Hippocampal formation (tissue), 2 donors: ENCODE data around the gene ARCN1.
"Not testable (repeated sequence)": the region's sequence is repeated elsewhere in the genome, so short reads cannot be mapped to it uniquely, and the experiment has no call there.

ENCODE experiments used
- DNase-seq, 2 donors: peaks; one replicate each; lab custom pipeline; 2025; lab: John Stamatoyannopoulos, UW

ARCN1 gene

GRCh38 chr11:118605116-118605867 lies 33.1 kb downstream of the ARCN1 start:
- DNase-seq: peak in 1 of 2 donors; percentile 48

- DNase-seq: no peak
Measured at GRCh38 chr11:118606157-118606843, 34.1 kb downstream of the ARCN1 start.

GRCh38 chr11:118606844-118607228 lies 34.6 kb downstream of the ARCN1 start:
- DNase-seq: no peak

- peak; percentile 82 to 85 for DNase-seq
Measured at GRCh38 chr11:118607401-118608359, 35.5 kb downstream of the ARCN1 start, which contains the start of gene PHLDB1. Gene PHLDB1 (plus strand): TSS chr11:118607615. CDS start chr11:118613837, 6,222 bp downstream.

GRCh38 chr11:118608360-118609227 lies 36.4 kb downstream of the ARCN1 start:
- peak in 1 of 2 donors; percentile 55 for DNase-seq

GRCh38 chr11:118609380-118610224 lies 37.4 kb downstream of the ARCN1 start:
- peak; percentile 75 to 77 for DNase-seq

- no peak for DNase-seq
Measured at GRCh38 chr11:118610225-118610772, 38.1 kb downstream of the ARCN1 start.

- DNase-seq: peak; percentile 28 to 38
Measured at GRCh38 chr11:118610773-118611432, 38.7 kb downstream of the ARCN1 start.

GRCh38 chr11:118611433-118611795 lies 39.2 kb downstream of the ARCN1 start:
- not testable (repeated sequence) for DNase-seq

- no peak for DNase-seq
Measured at GRCh38 chr11:118612378-118612777, 40.2 kb downstream of the ARCN1 start.

- DNase-seq: no peak
Measured at GRCh38 chr11:118614511-118614910, 42.3 kb downstream of the ARCN1 start.

- DNase-seq: no peak
Measured at GRCh38 chr11:118615282-118615975, 43.2 kb downstream of the ARCN1 start.

- DNase-seq: no peak
Measured at GRCh38 chr11:118615976-118616371, 43.8 kb downstream of the ARCN1 start.

GRCh38 chr11:118618115-118618990 lies 46.1 kb downstream of the ARCN1 start:
- peak; percentile 61 to 82 for DNase-seq

- DNase-seq: no peak
Measured at GRCh38 chr11:118618991-118619375, 46.8 kb downstream of the ARCN1 start.

GRCh38 chr11:118619444-118620197 lies 47.4 kb downstream of the ARCN1 start:
- peak; percentile 15 to 60 for DNase-seq

GRCh38 chr11:118620529-118621070 lies 48.4 kb downstream of the ARCN1 start:
- DNase-seq: no peak
